Measurements from ENCODE around the gene STARD13.

STARD13 gene

DNA sequence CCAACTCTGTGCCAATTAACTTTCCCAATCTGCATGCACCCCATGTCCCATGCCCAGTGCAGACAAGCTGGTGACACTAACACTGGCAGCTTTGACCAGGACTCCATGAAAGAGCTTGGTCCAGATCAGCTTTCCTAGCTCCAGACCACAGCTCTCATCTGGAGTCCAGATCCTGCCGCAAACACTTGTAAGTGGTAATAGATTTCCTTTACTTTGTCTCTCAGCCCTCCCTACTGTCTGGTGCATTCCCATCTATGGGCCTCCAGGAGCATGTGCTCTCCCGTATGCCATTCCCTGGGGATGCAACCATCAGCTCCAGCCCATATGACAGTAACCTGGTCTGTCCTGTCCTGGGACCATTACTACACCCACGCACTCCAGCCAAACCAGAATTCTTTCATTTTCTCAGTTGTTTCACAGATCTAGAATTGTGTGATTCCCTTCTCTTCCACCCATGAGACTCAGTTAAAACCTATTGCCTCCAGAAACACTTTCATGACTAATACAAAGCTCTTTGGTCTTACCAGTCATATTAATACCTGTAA is 4.9 kb upstream of the STARD13 start:
- DNase-seq (ENCODE audit: insufficient read length, low spot score) (no peak), FAIRE-seq (no peak)
- TF ChIP-seq POLR2A (IDR thresholded peaks at IDR 0.05; ENCODE audit: low read depth, low read length) = no peak

DNA sequence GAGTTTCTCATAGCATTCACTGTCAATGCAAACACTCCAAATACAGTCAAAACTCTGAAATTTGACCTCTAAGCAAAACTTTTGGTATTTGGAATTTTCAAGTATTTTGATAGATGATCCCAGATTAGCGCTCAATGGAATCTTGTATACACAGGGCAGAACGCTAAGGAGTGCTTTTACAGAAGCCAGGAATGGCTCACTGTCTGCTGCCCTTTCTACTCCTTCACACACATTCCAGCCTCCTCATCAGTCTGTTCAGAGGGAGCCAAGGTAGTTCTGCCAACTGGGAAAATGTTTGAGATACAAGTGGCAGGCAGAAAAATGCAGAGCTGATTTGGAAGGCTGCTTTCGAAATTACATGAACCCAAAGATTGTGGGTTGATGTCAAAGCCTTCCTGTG is 4.4 kb upstream of the STARD13 start:
- no peak for FAIRE-seq
- no peak for DNase-seq (ENCODE audit: insufficient read length, low spot score)
- no peak for TF ChIP-seq POLR2A (IDR thresholded peaks at IDR 0.05; ENCODE audit: low read depth, low read length)

DNA sequence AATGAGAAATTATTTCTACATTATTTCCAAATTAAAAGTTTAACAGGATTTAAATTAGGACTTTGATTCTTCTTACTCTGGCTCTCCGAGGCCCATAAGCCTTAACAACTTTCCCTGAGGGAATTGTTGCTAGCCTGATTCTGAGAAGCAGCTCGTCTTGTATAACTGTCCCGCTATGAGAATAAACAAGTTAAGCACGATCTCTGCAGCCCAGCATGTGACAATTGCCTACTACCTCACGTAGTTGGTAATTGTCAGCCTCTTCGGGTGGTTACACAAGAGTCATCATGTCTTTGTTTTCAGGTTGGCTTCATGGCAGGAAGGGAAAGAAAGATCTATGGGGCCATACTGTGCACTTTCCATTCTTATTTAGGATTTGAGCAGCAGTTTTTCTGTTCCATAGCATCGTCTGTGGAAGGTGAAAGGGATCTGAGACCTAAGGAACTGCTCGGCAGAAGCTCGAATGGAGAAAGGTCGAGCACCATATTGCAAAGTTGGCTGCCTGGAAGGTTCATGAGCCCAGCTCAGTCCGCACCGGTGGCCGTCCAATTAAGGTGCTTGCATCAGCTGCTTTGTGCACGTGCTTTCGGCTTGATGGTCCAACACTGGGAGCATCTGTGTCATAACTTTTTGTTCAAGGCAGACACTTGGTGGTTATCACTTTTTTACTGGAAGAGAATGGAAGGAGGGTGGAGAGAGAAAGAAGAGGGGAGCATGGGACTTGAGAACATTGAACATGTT is 1.8 kb upstream of the STARD13 start:
- no peak for FAIRE-seq
- TF ChIP-seq POLR2A (IDR thresholded peaks at IDR 0.05; ENCODE audit: low read depth, low read length) = no peak

DNA sequence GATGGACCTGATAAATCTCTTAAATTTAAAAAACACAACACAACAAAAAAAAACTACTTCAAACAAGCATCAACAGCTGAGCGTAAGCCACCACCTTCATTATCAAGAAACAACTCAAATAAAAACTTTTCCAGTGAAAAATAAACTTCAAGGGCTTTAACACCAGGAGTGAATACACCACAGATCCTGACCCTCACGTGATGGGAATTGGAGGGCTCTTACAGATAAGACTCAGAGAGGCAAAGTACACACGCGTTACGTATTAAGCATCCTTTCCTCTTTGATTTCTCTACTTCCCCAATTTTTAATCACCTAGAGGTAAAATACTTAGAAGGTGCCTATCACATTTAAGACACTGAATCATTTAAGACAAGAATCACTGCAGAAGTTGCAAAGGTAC is 573 bp upstream of the STARD13 start:
- FAIRE-seq = no peak
- TF ChIP-seq POLR2A (IDR thresholded peaks at IDR 0.05; ENCODE audit: low read depth, low read length) = no peak
- DNase-seq (ENCODE audit: insufficient read length, low spot score) = no peak

More for the DNA sequence above, 1.8 kb upstream of the STARD13 start:
- no peak for DNase-seq (ENCODE audit: insufficient read length, low spot score)

DNA sequence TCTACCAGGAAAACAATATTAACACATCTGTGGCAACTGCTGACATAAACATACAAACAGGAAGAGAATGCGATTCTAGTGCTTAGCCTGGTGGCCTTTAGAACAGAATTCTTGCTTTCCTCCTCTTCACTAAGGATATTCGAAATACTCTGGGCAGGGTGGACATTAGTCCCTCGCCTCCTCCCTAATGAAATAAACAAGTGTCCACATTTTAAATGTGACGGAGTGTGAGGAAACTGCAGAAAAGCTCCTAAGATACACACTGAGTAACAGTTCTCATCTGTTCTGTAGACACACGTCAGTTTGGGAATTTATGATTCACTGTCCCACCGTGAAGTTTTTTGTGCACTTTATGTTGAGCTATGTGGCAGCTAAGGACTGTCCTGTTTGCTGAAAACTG is 639 bp downstream of the STARD13 start:
- DNase-seq (ENCODE audit: insufficient read length, low spot score) = no peak
- TF ChIP-seq POLR2A (IDR thresholded peaks at IDR 0.05; ENCODE audit: low read depth, low read length) = no peak

DNA sequence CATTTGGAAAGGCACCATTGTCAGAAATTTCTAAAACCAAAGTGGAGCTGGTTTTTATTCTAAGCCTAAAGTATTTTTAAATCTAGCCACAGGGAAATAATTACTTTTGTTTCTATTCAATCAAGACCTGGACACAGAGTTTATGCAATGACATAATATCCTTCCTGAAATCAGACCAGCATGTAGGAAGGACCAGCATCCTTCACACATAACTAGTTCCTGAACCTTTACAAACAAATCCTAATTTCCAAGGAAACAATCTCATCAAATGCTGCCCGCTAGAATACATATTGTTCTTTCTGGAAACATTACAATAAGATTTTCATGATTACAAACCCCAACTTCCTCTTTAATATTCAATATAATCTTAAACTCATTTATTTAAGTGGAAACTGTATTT is 1.5 kb downstream of the STARD13 start:
- DNase-seq (ENCODE audit: insufficient read length, low spot score) (no peak), FAIRE-seq (no peak)
- no peak for TF ChIP-seq POLR2A (IDR thresholded peaks at IDR 0.05; ENCODE audit: low read depth, low read length)

More for the DNA sequence above, 639 bp downstream of the STARD13 start:
- no peak for FAIRE-seq

DNA sequence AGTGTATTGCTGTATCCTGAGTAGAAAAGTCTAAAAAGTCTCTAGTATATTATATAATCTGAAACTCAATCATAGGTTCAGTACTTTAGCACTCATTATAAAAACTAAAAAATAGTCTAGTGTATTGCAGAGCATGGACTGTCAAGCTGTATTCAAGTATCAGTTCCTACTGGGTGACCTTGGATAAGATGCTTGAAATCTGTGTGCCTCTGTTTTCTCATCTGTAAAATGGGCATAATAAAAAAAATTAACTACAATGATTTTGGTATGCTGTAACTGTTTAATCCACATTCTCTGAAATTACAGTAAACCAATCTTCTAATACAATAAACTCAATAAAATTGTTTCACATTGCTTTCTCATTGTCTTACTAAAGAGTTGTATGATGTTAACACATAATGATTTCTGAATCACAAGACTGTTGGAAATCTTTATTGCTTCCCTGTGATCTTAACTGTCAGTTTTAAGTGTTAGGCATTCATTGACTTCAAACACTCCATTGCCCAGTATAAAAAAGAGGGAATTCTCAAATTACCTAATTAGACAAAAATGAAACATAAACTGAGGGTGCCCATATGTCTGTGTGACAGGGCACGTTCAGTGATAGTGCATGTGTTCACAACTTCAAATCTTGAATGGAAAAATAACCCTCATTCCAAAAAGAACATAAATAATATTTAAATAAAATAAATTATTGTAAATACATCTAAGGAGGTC is 2.2 kb downstream of the STARD13 start:
- no peak for FAIRE-seq
- DNase-seq (ENCODE audit: insufficient read length, low spot score) = no peak
- no peak for TF ChIP-seq POLR2A (IDR thresholded peaks at IDR 0.05; ENCODE audit: low read depth, low read length)

DNA sequence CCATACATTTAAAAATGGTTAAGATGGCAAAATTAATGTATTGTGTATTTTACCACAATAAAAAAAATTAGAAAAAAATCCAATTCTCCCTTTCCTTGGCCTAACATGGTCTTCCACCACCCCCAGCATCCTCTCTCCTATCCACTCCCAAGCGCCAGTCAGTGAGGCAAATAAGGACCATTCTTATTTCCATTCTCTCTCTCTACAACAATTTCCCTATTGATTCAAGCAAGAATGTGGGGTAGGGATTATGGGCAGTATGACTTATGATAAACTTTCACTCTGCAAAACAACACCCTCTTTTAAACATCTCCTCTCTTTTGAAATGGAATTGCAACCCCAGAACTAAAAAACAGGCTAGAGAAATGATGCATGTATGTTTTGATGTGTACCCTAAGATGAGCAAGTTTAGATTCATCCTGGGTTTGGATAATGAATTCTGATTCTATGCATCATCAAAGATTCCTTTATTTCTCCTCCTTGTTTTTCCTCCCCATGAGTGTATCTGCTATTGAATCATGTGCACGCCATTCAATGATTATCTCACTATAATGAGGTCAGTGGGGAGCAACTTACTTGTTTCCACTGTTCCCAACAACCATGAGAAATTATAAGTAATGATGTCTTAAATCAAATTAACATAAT is 3.5 kb downstream of the STARD13 start:
- FAIRE-seq (peak; percentile 27), DNase-seq (ENCODE audit: insufficient read length, low spot score) (peak; percentile 9)
- no peak for TF ChIP-seq POLR2A (IDR thresholded peaks at IDR 0.05; ENCODE audit: low read depth, low read length)

DNA sequence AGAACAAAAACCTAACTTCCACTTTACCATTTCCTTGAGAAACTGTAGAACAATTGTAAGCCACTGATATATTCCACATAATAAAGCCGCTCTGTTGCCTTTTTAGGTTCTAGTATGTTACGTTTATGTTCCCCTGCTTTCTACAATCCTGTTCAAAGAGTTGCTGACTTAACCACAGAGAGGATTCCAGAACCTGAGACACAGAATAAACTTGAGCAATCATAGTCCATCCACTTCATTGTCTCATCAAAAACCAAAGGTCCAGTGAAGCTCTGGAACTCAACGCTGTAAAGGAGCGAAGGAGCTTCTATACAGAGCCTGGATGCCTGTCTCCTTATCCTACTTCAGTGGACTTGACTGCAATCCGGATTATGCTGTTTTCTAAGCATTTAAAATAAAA is 4.6 kb downstream of the STARD13 start:
- FAIRE-seq = no peak
- DNase-seq (ENCODE audit: insufficient read length, low spot score) = no peak
- TF ChIP-seq POLR2A (IDR thresholded peaks at IDR 0.05; ENCODE audit: low read depth, low read length) = no peak

DNA sequence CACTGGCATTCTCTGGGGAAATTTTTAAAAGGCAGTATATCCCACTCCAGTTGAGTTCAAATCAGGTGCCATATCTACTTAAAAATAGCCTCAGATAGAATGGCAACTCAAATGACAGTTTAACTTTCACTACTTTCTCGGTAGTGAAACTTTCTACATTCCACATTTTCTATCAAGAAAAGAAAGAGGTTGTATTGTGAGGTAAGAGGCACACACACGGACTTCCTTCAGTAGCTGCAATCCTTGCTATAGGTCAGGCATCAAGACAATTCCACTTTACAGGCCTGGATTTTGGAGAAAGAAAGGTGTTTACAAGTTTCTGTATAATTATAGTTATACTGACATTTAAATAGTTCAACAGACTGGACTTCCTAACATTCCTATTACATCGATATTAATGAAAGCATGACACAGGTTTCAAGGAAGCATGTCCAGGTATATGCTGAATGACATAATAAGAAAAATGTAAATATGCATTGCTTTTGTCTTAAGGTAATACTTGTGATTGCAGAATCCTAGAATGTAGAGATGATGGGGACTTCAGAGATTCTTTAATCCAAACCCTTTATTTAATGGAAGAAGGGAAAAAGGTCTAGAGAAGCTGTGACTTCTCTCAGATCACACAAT is 5.2 kb downstream of the STARD13 start:
- no peak for TF ChIP-seq POLR2A (IDR thresholded peaks at IDR 0.05; ENCODE audit: low read depth, low read length)
- DNase-seq (ENCODE audit: insufficient read length, low spot score) (no peak), FAIRE-seq (no peak)

DNA sequence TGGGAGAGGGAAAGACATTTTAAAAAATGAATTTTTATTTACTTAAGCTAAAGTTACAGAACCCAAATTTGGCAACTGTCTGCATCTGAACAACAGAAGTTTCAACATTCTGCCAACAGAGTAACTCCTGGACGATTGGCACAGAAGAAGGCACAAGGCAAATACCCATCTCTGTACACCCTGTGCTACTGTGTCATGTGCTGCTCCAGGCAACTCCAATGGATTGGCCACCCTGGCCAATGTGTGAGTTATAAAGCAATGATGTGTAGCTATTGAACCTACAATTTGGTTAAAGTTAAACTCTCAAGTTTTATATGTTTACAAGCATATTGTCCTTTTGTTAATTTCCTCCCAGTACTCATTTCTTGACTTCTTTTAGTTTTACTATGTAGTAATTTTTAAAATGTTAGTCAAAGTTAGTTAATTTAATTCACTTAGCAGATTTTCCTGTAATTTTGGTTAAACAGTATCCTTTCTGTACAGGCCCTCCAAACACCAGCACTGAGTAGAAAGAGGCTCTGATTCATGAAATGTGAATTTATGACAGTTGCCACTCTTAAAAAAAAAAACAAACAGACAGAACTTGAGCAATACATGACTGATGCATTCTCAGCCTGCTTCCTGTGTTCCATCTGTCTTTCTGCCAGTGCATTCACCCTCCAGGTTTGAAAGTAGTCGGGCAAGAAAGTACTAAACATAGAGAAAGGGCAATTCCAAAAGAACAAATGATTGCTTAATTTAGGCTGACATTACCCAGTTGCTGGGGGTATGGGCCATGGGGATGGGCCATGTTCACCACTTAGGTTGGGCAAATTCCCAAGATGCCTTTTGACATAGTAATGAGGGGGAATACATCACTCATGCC is 5.9 kb downstream of the STARD13 start:
- FAIRE-seq = peak; percentile 58
- no peak for DNase-seq (ENCODE audit: insufficient read length, low spot score)
- TF ChIP-seq POLR2A (IDR thresholded peaks at IDR 0.05; ENCODE audit: low read depth, low read length) = no peak

DNA sequence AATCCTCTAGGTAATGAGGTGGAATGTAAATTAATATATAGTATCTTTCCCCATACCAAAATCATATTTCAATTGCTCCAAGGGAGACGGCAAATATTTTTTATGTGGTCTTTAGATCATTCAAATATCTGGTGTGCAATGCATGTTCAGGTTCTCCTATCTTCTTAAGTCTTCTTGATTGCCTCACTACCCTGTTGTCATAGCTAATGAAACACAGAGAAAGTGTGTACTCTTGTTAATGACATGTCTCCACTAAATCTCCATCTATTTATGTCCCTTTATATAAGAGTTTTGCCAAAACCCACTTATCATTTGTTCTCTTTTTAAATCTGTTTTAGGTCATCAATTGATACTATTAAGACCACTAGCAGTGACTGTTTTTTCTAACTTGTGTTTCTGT is 6.6 kb downstream of the STARD13 start:
- FAIRE-seq (no peak), DNase-seq (ENCODE audit: insufficient read length, low spot score) (no peak)
- TF ChIP-seq POLR2A (IDR thresholded peaks at IDR 0.05; ENCODE audit: low read depth, low read length) = no peak

DNA sequence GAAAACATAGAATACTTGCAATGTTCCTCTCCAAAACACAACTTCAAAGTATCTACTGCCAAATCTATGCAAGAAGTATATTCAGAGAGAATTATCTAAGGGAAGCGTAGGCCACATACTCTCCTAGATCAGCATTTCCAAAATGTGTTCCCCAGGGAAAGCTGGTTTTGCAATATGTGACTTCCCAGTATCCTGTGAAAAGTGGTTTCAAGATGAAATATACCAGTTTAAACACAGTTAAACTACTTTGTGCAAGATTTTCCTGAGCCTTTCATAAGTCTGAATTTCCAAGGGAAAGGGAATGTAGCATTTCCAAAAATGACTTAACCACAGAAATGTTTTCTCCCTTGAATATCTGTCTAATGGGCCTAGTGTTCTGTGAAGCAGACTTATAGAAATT is 7.6 kb downstream of the STARD13 start:
- DNase-seq (ENCODE audit: insufficient read length, low spot score) = no peak
- no peak for FAIRE-seq
- no peak for TF ChIP-seq POLR2A (IDR thresholded peaks at IDR 0.05; ENCODE audit: low read depth, low read length)

Data from H54 (cell line).